Muscle of arm (tissue), 12 donors: ENCODE data around the gene SELENOS. TPM values are rescaled to one million over a fixed set of nuclear protein-coding genes. Genes with fewer than 3 reads are reported as not detected.
A peak's percentile ranks its signal among the peaks of the same experiment; 100 is the strongest.

Experiments
- DNase-seq: peaks from one replicate; pipeline ENCODE4 v3.0.0-alpha.2; 2013
- polyA plus RNA-seq, 12 donors: library from polyadenylated mRNA; unstranded; fragments of 120-200 nt; gene quantifications; one replicate each; pipeline ENCODE4 v1.2.1, GENCODE V29; 2013; ENCODE audit not compliant: insufficient read length in 12 of 12

The SELENOS gene
- polyA plus RNA-seq, 12 donors = 31.7 to 67.5 (median 38.2) TPM; not detected in 1

DNA sequence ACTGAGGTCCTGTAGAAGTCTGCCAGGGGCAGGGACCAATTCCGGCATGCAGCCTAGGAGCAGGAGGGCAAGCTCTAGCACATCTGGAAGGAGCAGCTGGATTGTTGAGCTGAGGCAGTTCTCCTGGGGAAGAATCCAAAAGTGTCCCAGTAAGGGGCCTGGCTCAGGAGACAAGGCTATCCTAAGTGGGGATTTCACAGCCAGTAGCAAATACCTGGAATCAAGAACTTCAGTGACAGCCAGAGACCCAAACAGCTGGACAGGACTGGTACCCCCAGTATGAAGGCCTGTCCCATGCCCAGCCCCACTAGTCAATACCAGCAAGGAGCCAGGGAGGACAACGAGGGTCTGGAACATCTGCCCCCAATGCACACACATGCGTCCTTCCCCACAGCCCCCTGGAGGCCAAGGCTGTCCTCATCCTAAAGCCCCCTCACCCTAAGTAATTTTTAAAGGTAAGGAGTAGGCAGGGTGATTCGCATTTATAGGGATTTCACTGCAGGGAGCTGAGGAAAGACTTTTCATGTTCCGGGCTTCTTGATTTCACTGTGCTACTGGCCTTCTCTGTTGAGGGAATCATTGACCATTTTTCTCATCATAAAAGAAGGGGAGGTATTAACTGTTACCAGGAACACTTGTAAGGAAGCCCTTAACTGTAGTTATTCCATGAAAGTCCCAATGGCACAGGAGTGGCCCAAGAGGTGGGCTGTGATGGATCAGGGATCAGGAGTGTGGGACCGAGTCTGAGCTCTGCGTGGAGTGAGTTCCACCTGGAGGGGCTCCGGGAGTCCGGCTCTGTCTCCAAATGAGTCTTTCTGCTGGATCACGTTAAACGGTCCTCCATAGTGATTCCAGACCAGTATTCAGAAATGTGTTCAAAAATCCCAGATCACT, 22.9 kb downstream of the SELENOS start:
- DNase-seq = no peak

DNA sequence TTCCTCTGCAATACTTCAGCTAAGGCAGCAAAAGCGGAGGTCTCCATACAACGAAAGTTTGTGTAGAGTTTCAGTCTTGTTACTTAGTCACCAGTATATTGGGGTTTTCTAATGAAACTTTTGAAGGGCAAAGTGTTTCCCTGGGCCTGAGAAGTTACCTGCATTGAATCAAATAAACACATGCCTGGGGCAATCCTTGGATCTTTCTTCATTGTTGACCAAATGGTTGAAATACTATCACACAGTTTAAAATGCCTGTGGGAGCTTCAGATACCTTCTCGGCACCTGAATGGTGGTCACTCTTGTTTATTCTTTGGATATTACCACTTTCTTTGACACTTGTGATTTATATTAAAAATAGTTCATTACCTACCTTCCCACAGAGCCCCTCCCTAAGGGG, 24.4 kb downstream of the SELENOS start:
- no peak for DNase-seq

DNA sequence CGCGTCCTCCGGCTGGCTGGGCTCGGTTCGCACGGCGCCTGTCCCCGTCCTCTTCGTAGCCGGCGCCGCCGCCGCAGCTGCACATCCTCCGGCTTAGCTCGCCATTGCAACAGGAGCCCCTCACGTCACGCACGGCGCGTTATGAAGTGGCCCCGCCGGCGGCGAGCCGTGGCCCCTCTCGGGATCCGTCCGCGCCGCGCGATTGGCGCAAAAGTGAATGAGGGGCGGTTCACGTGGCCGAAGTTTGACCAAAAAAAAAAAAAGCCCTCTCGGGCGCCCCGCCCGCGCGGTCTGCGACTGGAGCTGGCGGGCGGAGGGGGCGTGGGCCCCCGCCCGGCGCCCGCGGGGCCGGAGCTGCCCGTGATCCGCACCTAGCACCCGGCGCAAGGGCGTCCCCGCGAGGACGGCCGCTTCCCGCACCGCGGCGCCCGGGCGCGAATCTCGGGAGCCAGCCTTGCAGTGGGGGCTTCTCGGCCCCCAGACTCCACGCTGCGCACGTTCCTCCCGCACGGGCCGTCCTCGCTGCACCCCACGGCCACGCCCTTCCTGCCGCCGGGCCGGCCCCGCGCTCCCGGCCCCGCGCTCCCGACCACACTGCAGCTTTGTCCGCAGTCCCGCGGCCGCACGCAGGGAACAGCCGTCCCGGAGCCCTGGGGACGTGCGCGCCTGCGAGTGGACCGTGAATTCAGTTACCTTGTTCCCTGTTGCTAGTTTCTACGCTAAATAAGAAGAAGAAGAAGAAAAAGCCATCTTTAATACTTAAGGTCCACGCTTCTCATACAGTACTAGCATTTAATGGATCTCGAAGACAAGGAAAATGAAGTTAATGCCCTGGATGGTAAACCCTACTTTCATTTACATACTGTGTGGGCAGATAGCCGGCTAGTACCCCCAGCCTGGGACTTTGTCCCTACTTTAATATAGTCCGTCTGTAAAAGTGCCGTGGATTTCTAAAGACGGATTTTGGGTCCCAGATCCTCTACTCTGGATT, 25.2 kb downstream of the SELENOS start, which contains the start of gene CHSY1:
Gene CHSY1, minus strand, starts transcription at position 219 of the 991 bp plus-strand sequence. CDS start 592 bp downstream, outside the sequence.
- peak; percentile 96 for DNase-seq

GRCh38 chr15:101250873-101251829, 26.1 kb downstream of the SELENOS start:
- DNase-seq = no peak

DNA sequence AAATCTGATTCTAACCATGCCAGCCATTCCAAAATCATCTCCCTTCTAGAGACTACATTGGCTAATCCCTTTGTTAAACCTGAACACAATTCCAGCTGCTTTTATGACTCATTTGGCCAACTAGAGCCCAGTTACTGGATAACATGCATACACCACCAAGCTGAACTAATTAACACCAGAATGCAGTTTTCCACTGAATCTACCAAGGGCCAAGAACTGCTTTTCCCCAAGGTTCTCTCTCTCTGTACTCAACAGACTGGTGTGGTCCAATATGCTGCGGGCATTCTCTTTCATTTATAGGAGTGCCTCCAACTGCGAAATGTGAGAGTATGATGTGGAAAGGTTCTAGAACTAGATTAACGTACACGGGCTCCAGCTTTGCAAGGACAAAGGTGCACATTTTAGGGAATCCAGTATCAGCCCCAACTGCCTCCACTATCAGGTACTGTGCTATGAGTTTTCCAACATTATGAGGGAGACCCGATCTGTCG, 26.9 kb downstream of the SELENOS start:
- no peak for DNase-seq

DNA sequence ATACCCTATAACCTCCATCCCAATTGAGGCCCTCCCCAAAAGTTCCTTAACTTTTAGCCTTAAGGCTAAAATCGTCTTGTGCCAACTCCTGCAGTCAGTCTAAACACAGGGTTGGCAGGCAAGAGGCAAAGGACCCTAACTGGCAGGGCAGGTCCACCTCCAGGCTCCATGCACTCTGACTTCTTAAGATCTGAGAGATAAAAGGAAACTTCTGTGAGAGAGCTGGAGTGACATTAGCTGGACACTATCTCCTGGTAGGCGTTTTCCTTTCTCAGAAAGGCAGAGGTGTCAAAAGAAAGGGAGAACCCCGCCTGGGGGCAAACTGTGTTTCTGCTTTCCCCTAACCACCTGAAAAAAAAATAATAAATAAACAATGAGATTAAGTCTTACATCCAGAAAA, 29.0 kb downstream of the SELENOS start:
- no peak for DNase-seq

- DNase-seq = no peak
These were observed 30.2 kb downstream of the SELENOS start for GRCh38 chr15:101246824-101247745.

DNA sequence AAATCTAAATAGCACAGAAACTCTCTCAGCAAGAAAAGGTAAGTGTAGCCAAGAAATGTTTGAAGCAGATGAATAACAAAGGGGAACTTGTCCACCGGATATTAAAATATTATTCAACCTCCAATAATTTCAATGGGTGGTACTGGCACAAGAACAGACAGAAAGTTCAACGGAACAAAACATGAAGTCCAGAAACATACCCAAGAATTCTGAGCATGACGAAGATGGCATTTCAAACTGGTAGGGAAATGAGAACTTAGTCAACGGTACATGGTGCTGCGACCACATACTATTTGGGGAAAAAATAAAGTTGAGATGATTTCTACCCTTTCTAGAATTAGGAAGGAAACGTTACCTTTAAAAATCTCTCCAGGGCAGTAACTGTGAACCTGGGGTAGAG, 30.9 kb downstream of the SELENOS start:
- no peak for DNase-seq

DNA sequence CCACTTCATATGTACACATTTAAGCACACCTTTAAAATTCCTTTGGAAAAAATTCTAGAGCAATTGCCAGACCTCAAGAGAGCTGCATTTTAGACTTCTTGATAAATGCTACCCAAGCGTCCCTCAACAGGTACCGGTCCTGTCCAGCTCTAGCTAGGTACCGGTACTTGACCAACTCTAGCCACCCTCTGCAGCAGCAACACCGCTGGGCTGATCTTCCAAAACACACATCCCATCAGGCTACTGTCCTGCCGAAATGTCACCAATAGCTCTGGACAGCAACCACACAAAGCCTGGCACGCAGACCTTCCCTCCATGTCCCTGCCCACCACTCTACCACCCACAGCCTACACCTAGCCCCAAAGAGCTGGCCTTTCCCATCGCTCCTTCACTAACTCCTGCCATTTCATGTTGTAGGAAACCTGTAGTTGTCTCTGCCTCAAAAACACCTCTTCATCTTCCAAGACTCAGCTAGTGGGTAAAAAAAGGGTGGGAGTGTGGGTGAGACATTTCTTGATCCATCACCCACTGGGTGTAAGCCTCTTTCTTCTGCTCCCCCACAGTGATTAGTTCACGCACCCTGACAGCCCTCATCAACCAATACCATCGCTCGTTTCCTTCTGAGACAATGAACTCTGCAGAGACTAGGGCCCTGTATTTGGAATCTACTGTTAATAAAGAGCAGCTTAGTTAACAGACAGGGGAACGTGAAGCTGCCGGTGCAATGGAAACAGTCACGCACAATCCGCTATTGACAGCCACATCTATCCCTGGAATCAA, 32.2 kb downstream of the SELENOS start:
- DNase-seq = no peak

DNA sequence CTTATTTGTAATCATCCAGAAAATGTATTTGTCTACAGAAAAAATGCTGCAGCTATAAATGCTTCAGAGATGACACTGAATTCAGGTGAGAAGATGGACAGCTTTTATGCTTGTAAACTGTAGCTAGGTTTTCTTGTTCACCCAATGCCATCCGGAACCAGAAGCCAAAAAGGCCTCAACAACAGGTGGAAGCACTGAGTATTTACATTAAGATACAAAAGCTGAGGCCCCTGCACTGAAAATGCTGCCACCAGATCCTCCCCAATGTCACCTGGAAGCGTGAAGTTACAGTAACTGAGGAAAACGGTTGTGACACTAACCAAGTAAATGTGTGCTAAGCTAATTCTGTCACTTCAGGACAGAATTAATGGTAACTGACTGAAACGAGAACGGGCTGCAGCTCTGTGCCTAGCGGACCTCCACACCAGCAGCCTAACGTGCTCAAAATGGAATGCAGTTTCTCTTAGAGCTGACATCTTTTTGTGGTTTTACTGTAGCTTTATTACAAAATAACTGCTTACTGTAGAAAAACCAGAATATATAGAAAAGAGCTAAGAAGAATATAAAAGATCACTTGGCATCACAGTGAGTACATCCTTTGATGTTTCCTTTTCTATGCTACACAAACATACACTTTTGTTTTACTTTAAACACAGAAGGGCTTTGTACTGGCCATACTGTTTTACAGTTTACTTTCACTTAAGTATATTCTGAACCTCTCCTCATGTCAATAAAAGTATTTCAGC, 33.1 kb downstream of the SELENOS start:
- no peak for DNase-seq

GRCh38 chr15:101243420-101243819, 33.9 kb downstream of the SELENOS start:
- no peak for DNase-seq

DNA sequence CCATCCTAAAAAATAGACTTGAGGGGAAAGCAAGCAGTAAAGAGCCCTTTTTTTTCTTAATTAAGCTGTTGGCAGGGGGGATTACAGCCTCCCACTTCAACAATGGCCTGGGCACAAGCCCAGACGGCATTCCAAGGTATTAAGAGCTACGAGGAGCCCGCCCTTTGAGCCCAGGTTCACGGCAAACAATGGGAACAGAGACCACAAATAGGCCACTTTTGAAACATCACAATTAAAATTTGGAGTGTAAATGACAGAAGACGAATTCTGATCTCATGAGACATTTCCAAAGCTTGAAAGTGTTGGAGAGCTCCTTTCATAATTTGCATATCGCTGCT, 34.3 kb downstream of the SELENOS start:
- no peak for DNase-seq

GRCh38 chr15:101242160-101242998, 34.9 kb downstream of the SELENOS start:
- DNase-seq = no peak

GRCh38 chr15:101240358-101240757, 36.9 kb downstream of the SELENOS start:
- peak; percentile 51 for DNase-seq

DNA sequence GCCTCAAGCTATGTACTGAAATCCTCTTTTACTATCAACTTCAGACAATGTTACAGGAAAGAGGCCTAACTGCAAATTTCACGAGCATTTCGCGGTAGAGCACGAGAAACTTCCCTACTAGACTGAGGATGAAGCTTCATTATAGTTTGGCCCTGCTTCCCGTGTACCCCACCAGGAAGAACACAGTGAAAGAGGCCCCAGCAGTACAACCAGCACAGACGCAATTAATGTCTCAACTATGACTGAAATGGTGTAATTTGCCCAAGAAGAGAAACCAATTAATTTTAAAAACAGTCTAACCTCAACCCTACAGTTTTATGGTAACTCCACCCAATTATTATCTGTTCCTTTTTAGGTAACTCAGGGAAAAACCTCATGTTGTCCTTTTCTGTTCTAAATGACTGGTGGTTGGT, 37.6 kb downstream of the SELENOS start:
- DNase-seq = no peak

DNA sequence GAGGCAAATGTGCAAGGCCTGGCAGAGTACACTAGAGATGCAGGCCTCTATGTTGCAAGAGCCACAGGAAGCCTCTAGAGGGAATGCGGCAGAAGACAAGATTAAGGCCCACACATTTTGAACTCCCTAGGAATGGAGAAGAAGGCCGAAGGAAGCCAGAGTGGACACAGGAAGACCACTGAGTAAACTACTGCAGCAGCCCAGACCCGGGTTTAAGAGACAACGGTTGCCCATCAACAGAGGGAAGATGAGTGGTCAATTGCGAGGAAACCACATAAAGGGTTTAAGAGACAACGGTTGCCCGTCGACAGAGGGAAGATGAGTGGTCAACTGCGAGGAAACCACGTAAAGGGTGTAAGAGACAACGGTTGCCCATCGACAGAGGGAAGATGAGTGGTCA, 40.0 kb downstream of the SELENOS start:
- DNase-seq = no peak

DNA sequence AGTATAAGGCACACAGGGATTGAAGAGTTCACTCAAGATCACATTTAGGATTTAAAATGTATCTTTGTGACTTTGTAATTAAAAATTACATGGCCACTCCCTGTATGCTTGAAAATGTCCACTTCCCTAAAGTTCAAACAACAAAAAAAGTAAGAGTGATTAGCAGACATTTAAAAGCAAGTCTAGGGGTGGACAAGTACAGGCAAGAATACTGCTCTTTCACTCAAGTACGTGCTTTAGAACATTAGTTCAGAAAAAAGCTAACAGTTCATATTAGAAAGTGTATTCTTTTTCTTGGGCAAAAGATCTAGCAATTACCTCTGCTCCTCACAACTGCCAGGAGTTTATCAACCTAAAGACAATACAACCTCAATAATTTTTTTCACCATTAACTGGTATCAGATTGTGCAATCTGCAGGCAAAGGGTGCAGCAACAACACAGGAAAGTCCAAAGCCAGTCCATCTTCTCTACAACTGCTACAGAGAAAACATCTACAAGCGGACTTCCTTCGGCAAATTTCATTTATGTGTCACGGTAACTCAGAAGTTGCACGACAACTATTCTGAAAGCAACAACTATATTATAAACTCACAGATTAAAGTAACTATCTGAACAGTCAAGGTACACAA, 43.5 kb downstream of the SELENOS start:
- no peak for DNase-seq
